SU-DHL-6 (cell line): ENCODE results near the gene RDH8.
"Not testable (repeated sequence)": the region's sequence is repeated elsewhere in the genome, so short reads cannot be mapped to it uniquely, and the experiment has no call there.

Experiments used
- CTCF ChIP-seq: fragments of 200-600 bp; sonication (generic); IDR thresholded peaks from one replicate; pipeline ENCODE4 v1.5.1; 2017; ENCODE audit warnings: antibody characterized with exemption, mild to moderate bottlenecking, low read length, moderate library complexity; ENCODE audit not compliant: insufficient read depth, poor library complexity, severe bottlenecking
- EZH2phosphoT487 ChIP-seq: fragments of 200-600 bp; sonication (generic), shearing (Covaris generic); conservative IDR thresholded peaks from 2 replicates; pipeline ENCODE4 v1.6.1; 2018; ENCODE audit warnings: mild to moderate bottlenecking, antibody characterized with exemption, low read length, moderate library complexity, mixed read lengths

GRCh38 chr19:10023096-10023495 is 9.8 kb downstream of the RDH8 start:
- not testable (repeated sequence) for TF ChIP-seq CTCF, EZH2phosphoT487
